A549 (cell line): ENCODE measurements around the gene HSPBP1. TPM values are rescaled to one million over a fixed set of nuclear protein-coding genes. Genes with fewer than 3 reads are reported as not detected.

Source experiments
- ATAC-seq, 2 experiments: fragments of 200-7000 bp in 1 of 2; fragments of >200 bp in 1 of 2; cut with Nextera tagmentation in 1 of 2; cut with Tn5 transposase in 1 of 2; 3 replicates each; pipeline versions ENCODE4 v1.8.0 to v1.9.1; 2018 to 2020; ENCODE audit warnings: mild to moderate bottlenecking in 1 of 2, moderate library complexity in 1 of 2
- CTCF ChIA-PET: fragments of 300-600 bp; sonication (Branson Sonifier 250); formaldehyde crosslinking; extraction: SDS; loops from one replicate; lab custom pipeline; 2021; ENCODE audit warnings: antibody characterized with exemption, inconsistent platforms; lab: Yijun Ruan, JAX
- POLR2A ChIA-PET: fragments of 350-600 bp; formaldehyde crosslinking; extraction: SDS; loops from one replicate; lab custom pipeline; 2021; ENCODE audit warnings: antibody characterized with exemption, inconsistent platforms; lab: Yijun Ruan, JAX
- DNase-seq, 2 experiments: peaks; one replicate each; pipeline versions ENCODE4 v3.0.0 to v3.0.0-alpha.2; 2011 to 2016; ENCODE audit warnings: low read depth in 1 of 2, low spot score in 1 of 2
- FAIRE-seq: peaks from 2 replicates; lab custom pipeline; 2011; peaks lifted over from hg19 to GRCh38; lab: Jason Lieb, UNC
- H3K27ac ChIP-seq, 2 experiments: fragments of >200 bp; sonication (Bioruptor Twin); formaldehyde crosslinking; 3 replicates each; pipeline ENCODE4 v1.5.1; 2016 to 2017
- H3K4me1 ChIP-seq: fragments of >200 bp; sonication (Bioruptor Twin); formaldehyde crosslinking; 3 replicates; pipeline ENCODE4 v1.6.1; 2016
- H3K4me2 ChIP-seq: fragments of >200 bp; sonication (Bioruptor Twin); formaldehyde crosslinking; 3 replicates; pipeline ENCODE4 v1.6.1; 2016
- H3K4me3 ChIP-seq: fragments of >200 bp; sonication (Bioruptor Twin); formaldehyde crosslinking; 3 replicates; pipeline ENCODE4 v1.5.1; 2016
- H3K9me3 ChIP-seq: fragments of >200 bp; sonication (Bioruptor Twin); formaldehyde crosslinking; 3 replicates; pipeline ENCODE4 v1.6.1; 2016
- CBX2 ChIP-seq: fragments of 200-600 bp; sonication (generic); IDR thresholded peaks from 2 replicates; pipeline ENCODE4 v1.6.1; 2016; ENCODE audit warnings: low read depth, mild to moderate bottlenecking, borderline replicate concordance
- CEBPB ChIP-seq, 2 experiments: fragments of >200 bp in 1 of 2; sonication (Bioruptor Twin) in 1 of 2; formaldehyde crosslinking in 1 of 2; IDR thresholded peaks; 2 replicates each; pipeline ENCODE4 v1.6.1; 2012 to 2016
- EHMT2 ChIP-seq: fragments of 200-600 bp; sonication (generic); IDR thresholded peaks from 2 replicates; pipeline ENCODE4 v1.6.1; 2016; ENCODE audit warnings: antibody characterized with exemption, low read depth, mild to moderate bottlenecking, moderate library complexity
- EP300 ChIP-seq, 2 experiments: fragments of >200 bp; sonication (Bioruptor Twin); formaldehyde crosslinking; IDR thresholded peaks; 2 replicates in 1 of 2; 3 replicates in 1 of 2; pipeline ENCODE4 v1.6.1; 2016 to 2017
- ESRRA ChIP-seq: fragments of 150-350 bp; IDR thresholded peaks from 2 replicates; pipeline ENCODE4 v1.6.1; 2014; ENCODE audit warnings: mild to moderate bottlenecking, low read length, borderline replicate concordance
- FOSB ChIP-seq: fragments of 250-450 bp; sonication (Bioruptor Pico); IDR thresholded peaks from 2 replicates; pipeline ENCODE4 v1.5.0; 2020; ENCODE audit warnings: mild to moderate bottlenecking, moderate library complexity
- FOXS1 ChIP-seq: fragments of 250-450 bp; sonication (Bioruptor Pico); IDR thresholded peaks from 2 replicates; pipeline ENCODE4 v1.5.0; 2020; ENCODE audit warnings: mild to moderate bottlenecking, moderate library complexity
- HOXA7 ChIP-seq: fragments of 250-450 bp; sonication (Bioruptor Pico); IDR thresholded peaks from 2 replicates; pipeline ENCODE4 v1.5.0; 2020; ENCODE audit warnings: mild to moderate bottlenecking, moderate library complexity
- HOXB13 ChIP-seq: fragments of 250-450 bp; sonication (Bioruptor Pico); IDR thresholded peaks from 2 replicates; pipeline ENCODE4 v1.5.0; 2020; ENCODE audit warnings: low read depth, mild to moderate bottlenecking, moderate library complexity
- HOXB5 ChIP-seq: fragments of 250-450 bp; sonication (Bioruptor Pico); IDR thresholded peaks from 2 replicates; pipeline ENCODE4 v1.5.0; 2020; ENCODE audit warnings: mild to moderate bottlenecking, moderate library complexity
- JUNB ChIP-seq: fragments of >200 bp; sonication (Bioruptor Twin); formaldehyde crosslinking; IDR thresholded peaks from 2 replicates; pipeline ENCODE4 v1.6.1; 2016
- MAZ ChIP-seq: fragments of 150-350 bp; IDR thresholded peaks from 2 replicates; pipeline ENCODE4 v1.6.1; 2014; ENCODE audit warnings: antibody characterized with exemption, low read depth, low read length, borderline replicate concordance
- NPAS2 ChIP-seq: fragments of 250-450 bp; sonication (Bioruptor Pico); IDR thresholded peaks from 2 replicates; pipeline ENCODE4 v1.8.0; 2022; ENCODE audit warnings: mild to moderate bottlenecking, moderate library complexity, borderline replicate concordance
- RCOR1 ChIP-seq: fragments of 150-350 bp; IDR thresholded peaks from 2 replicates; pipeline ENCODE4 v1.6.1; 2014; ENCODE audit warnings: antibody characterized with exemption, low read length, low read depth
- SMC3 ChIP-seq: fragments of >200 bp; sonication (Bioruptor Twin); formaldehyde crosslinking; IDR thresholded peaks from 3 replicates; pipeline ENCODE4 v1.6.1; 2018; ENCODE audit warnings: inconsistent platforms
- ZNF302 ChIP-seq: fragments of 250-450 bp; sonication (Bioruptor Pico); IDR thresholded peaks from 2 replicates; pipeline ENCODE4 v1.9.0; 2021; ENCODE audit warnings: inconsistent platforms, mild to moderate bottlenecking, moderate library complexity
- WGBS: methylation state at CpG from one replicate; pipeline ENCODE4 v1.1.6; 2017; ENCODE audit errors: missing lambda C conversion rate; 5-methylcytosine and 5-hydroxymethylcytosine counted together
- polyA plus RNA-seq, 4 experiments: library from polyadenylated mRNA; depleted of rRNA in 3 of 4; stranded (reverse); fragments of >200 nt; fragmentation: RNase III in 1 of 4; extraction: RNeasy Plus Mini Kit Qiagen cat#74134 plus additional on column Dnase treatment in 1 of 4; gene quantifications; 2 replicates in 3 of 4; 3 replicates in 1 of 4; pipeline ENCODE4 v1.2.3, GENCODE V29; 2011 to 2017
- TF ChIP-seq, protein P1 (sequence below): IDR thresholded peaks from 2 replicates; pipeline ENCODE4 v1.6.1; 2012; ENCODE audit warnings: low read depth, borderline replicate concordance
- TF ChIP-seq, protein P2 (sequence below): fragments of 150-350 bp; IDR thresholded peaks from 2 replicates; pipeline ENCODE4 v1.6.1; 2014; ENCODE audit warnings: low read depth, mild to moderate bottlenecking, low read length
- TF ChIP-seq, protein P3 (sequence below): fragments of >200 bp; sonication (Bioruptor Twin); formaldehyde crosslinking; IDR thresholded peaks from 2 replicates; pipeline ENCODE4 v1.6.1; 2016
- TF ChIP-seq, protein P4 (sequence below): fragments of 250-450 bp; sonication (Bioruptor Pico); IDR thresholded peaks from 2 replicates; pipeline ENCODE4 v1.5.0; 2021; ENCODE audit warnings: mild to moderate bottlenecking, moderate library complexity, borderline replicate concordance
- TF ChIP-seq, protein P5 (sequence below): fragments of >200 bp; sonication (Bioruptor Twin); formaldehyde crosslinking; IDR thresholded peaks from 3 replicates; pipeline ENCODE4 v1.6.1; 2016

Gene HSPBP1
- polyA plus RNA-seq, 2 of the 4 experiments (the other 2 are of a cell fraction), result 52.1 to 121 TPM

DNA sequence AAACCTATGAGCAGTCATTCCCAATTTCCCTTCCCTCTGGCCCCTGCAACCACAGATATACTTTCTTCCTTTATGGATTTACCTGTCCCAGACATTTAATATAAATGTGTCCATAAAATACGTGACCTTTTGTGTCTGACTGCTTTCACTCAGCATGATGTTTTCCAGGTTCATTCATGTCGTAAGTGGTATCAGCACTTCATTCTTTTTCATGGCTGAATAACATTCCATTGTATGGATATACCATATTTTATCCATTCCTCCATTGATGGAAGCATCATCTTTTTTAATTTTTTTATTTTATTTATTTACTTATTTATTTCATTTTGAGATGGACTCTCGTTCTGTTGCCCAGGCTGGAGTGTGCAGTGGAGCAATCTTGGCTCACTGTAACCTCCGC, 13.1 kb downstream of the HSPBP1 start (continued):
- TF ChIP-seq HOXB13 (no peak), FOSB (CRISPR knock-in tag) (no peak), CBX2 (no peak)

DNA sequence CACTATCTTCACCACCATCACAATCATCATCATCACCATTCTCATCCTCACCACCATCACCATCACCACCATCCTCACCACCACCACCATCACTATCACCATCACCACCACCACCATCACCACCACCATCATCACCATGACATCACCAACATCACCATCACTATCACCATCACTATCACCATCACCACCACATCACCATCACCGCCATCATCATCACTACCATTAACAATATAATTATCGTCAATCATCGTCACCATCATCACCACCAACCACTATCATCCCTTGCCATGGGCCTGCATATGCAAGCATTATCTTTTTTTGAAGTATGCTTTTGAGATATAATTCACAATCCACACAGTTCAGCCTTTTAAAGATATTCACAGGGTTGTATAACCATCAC, 13.5 kb downstream of the HSPBP1 start:
- ATAC-seq (no peak), DNase-seq (no peak), FAIRE-seq (no peak)
- POLR2A ChIA-PET, result no interaction called here
- no peak overlapping the region for H3K4me3 ChIP-seq
- TF ChIP-seq, protein P1, sequence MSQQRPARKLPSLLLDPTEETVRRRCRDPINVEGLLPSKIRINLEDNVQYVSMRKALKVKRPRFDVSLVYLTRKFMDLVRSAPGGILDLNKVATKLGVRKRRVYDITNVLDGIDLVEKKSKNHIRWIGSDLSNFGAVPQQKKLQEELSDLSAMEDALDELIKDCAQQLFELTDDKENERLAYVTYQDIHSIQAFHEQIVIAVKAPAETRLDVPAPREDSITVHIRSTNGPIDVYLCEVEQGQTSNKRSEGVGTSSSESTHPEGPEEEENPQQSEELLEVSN, result no peak
- TF ChIP-seq EHMT2 (no peak), ESRRA (no peak), RCOR1 (no peak), HOXA7 (CRISPR knock-in tag) (no peak), CBX2 (no peak), MAZ (no peak), NPAS2 (CRISPR knock-in tag) (no peak), ZNF302 (no peak), CEBPB (IDR thresholded peaks at IDR 0.05) (no peak), JUNB (no peak), FOXS1 (no peak), SMC3 (no peak), EP300 (IDR thresholded peaks at IDR 0.05) (no peak), HOXB5 (CRISPR knock-in tag) (no peak)
- TF ChIP-seq, protein P2, sequence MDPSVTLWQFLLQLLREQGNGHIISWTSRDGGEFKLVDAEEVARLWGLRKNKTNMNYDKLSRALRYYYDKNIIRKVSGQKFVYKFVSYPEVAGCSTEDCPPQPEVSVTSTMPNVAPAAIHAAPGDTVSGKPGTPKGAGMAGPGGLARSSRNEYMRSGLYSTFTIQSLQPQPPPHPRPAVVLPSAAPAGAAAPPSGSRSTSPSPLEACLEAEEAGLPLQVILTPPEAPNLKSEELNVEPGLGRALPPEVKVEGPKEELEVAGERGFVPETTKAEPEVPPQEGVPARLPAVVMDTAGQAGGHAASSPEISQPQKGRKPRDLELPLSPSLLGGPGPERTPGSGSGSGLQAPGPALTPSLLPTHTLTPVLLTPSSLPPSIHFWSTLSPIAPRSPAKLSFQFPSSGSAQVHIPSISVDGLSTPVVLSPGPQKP, result no peak
- TF ChIP-seq, protein P3, sequence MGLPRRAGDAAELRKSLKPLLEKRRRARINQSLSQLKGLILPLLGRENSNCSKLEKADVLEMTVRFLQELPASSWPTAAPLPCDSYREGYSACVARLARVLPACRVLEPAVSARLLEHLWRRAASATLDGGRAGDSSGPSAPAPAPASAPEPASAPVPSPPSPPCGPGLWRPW, result no peak
- TF ChIP-seq, protein P4, sequence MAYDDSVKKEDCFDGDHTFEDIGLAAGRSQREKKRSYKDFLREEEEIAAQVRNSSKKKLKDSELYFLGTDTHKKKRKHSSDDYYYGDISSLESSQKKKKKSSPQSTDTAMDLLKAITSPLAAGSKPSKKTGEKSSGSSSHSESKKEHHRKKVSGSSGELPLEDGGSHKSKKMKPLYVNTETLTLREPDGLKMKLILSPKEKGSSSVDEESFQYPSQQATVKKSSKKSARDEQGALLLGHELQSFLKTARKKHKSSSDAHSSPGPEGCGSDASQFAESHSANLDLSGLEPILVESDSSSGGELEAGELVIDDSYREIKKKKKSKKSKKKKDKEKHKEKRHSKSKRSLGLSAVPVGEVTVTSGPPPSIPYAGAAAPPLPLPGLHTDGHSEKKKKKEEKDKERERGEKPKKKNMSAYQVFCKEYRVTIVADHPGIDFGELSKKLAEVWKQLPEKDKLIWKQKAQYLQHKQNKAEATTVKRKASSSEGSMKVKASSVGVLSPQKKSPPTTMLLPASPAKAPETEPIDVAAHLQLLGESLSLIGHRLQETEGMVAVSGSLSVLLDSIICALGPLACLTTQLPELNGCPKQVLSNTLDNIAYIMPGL (CRISPR knock-in tag), result no peak
- TF ChIP-seq, protein P5, sequence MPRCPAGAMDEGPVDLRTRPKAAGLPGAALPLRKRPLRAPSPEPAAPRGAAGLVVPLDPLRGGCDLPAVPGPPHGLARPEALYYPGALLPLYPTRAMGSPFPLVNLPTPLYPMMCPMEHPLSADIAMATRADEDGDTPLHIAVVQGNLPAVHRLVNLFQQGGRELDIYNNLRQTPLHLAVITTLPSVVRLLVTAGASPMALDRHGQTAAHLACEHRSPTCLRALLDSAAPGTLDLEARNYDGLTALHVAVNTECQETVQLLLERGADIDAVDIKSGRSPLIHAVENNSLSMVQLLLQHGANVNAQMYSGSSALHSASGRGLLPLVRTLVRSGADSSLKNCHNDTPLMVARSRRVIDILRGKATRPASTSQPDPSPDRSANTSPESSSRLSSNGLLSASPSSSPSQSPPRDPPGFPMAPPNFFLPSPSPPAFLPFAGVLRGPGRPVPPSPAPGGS, result no peak
- H3K4me1 ChIP-seq, result no peaks in the 10 kb centered on the region
- H3K9me3 ChIP-seq, result peaks cover 9% of the 10 kb centered on the region; the same call in 2 of the 3 replicates
- WGBS, result 97% methylated on average over 3 of the region's 3 CpGs
- CTCF ChIA-PET, result interaction anchor here (0.8 to 1.2 kb wide), 5 partner anchors 15 to 237 kb away, joined by 3 read pairs; no protein-coding TSS in a partner anchor
- no peak overlapping the region for H3K4me2 ChIP-seq
- H3K27ac ChIP-seq, result no peak overlapping the region
